Measurements from ENCODE around the gene TMEM40.
"Not testable (repeated sequence)": the region's sequence is repeated elsewhere in the genome, so short reads cannot be mapped to it uniquely, and the experiment has no call there.

TMEM40 gene

GRCh38 chr3:12716605-12717151 is 42.4 kb downstream of the TMEM40 start:
- no peak for DNase-seq (ENCODE audit: low read depth)

- no peak for DNase-seq (ENCODE audit: low read depth)
Measured at GRCh38 chr3:12714278-12714677, 44.8 kb downstream of the TMEM40 start.

GRCh38 chr3:12710062-12710461 is 49.0 kb downstream of the TMEM40 start:
- no peak for DNase-seq (ENCODE audit: low read depth)

- no peak for DNase-seq (ENCODE audit: low read depth)
Measured at GRCh38 chr3:12709334-12709733, 49.7 kb downstream of the TMEM40 start.

GRCh38 chr3:12708584-12709192 is 50.4 kb downstream of the TMEM40 start:
- DNase-seq (ENCODE audit: low read depth) = peak; percentile 56

- DNase-seq (ENCODE audit: low read depth) = peak; percentile 26
Measured at GRCh38 chr3:12707449-12707848, 51.6 kb downstream of the TMEM40 start.

GRCh38 chr3:12706504-12707253 is 52.4 kb downstream of the TMEM40 start:
- peak; percentile 46 for DNase-seq (ENCODE audit: low read depth)

GRCh38 chr3:12705981-12706380 is 53.1 kb downstream of the TMEM40 start:
- DNase-seq (ENCODE audit: low read depth) = peak; percentile 21

- no peak for DNase-seq (ENCODE audit: low read depth)
Measured at GRCh38 chr3:12705374-12705926, 53.6 kb downstream of the TMEM40 start.

GRCh38 chr3:12702501-12702900 is 56.6 kb downstream of the TMEM40 start:
- DNase-seq (ENCODE audit: low read depth) = no peak

- DNase-seq (ENCODE audit: low read depth) = not testable (repeated sequence)
Measured at GRCh38 chr3:12701601-12702000, 57.5 kb downstream of the TMEM40 start.

- no peak for DNase-seq (ENCODE audit: low read depth)
Measured at GRCh38 chr3:12700800-12701199, 58.3 kb downstream of the TMEM40 start.

- DNase-seq (ENCODE audit: low read depth) = no peak
Measured at GRCh38 chr3:12695916-12696315, 63.1 kb downstream of the TMEM40 start.

- DNase-seq (ENCODE audit: low read depth) = no peak
Measured at GRCh38 chr3:12695112-12695511, 63.9 kb downstream of the TMEM40 start.

- no peak for DNase-seq (ENCODE audit: low read depth)
Measured at GRCh38 chr3:12692444-12692843, 66.6 kb downstream of the TMEM40 start.

- no peak for DNase-seq (ENCODE audit: low read depth)
Measured at GRCh38 chr3:12689997-12690711, 68.9 kb downstream of the TMEM40 start.

- DNase-seq (ENCODE audit: low read depth) = no peak
Measured at GRCh38 chr3:12687948-12688347, 71.1 kb downstream of the TMEM40 start.

- DNase-seq (ENCODE audit: low read depth) = no peak
Measured at GRCh38 chr3:12686096-12686495, 73.0 kb downstream of the TMEM40 start.

Measured in fibroblast of gingiva (primary cell).